HuH-7 (cell line): ENCODE data around the gene LMBR1.

ENCODE experiments used
- DNase-seq: peaks from one replicate; pipeline ENCODE4 v3.0.0; 2011; ENCODE audit warnings: low spot score

LMBR1 gene

DNA sequence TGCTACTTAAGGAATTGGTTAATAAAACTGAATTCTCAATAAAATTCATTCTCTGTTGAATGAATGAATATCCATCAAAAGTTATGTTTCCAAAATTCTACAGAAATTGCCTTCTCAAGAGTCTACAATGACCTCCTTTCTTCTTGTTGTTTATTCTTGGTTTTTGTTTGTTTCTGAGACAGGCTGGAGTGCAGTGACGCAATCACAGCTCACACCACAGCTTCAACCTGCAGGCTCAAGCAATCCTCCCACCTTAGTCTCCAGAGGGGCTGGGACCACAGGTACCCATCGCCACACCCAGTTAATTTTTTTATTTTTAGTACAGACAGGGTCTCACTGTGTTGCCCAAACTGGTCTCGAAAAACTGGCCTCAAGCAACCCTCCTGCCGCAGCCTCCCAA lies 97.6 kb downstream of the LMBR1 start:
- no peak for DNase-seq

DNA sequence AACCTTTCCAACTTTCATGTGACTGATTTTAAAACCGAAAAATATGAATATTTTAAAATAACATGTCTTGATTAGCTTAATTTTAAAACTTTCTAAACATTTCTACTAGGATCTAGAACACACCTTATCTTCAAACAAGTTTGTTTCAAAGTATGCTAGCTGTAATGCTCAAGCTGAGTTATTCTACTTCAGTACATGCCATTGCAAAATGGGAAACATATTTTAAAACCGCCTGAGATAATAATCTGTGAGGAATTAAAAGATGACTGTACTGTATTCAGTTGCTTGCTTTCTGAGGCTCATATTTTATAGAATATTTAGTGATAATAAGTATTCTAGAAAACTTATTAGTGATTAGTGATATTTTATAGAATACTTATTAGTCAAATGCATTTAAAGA lies 99.6 kb downstream of the LMBR1 start:
- no peak for DNase-seq

DNA sequence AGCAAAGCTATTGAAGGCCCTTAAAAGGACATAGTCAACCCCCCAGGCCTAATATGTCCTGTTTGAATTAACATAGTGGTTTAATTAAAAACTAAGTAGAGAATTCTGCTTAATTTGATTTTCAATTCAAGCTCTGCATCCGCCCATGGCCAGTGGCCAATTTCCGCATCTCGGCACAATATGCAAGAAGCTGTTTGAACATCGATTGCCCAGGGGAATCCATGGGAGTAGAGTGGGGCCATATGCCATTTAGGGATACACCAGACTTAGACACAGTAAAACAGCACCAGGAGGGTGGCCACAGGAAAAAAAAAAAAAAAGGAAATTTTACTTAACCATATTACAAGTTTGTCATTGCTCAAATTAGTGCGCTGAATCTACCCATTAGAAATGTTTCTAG lies 100.4 kb downstream of the LMBR1 start:
- no peak for DNase-seq

DNA sequence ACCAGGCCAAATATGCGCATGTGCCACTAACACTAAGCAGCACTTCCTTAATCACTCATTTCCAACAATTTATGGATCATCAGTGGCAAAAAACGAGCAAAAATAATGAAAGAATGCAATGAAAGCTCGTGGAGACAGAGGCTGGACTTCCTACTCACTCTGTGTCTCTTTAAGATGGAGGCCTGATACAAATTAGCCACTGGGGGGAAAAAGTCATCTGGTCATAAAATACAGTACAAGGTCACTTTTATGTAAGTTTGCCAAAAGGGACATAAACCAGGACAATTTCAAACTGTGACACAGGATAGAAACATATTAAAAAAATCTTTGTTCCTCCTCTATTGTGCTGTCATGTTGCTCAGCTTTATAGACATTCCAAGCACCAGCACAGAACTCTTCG lies 101.7 kb downstream of the LMBR1 start:
- DNase-seq = no peak

DNA sequence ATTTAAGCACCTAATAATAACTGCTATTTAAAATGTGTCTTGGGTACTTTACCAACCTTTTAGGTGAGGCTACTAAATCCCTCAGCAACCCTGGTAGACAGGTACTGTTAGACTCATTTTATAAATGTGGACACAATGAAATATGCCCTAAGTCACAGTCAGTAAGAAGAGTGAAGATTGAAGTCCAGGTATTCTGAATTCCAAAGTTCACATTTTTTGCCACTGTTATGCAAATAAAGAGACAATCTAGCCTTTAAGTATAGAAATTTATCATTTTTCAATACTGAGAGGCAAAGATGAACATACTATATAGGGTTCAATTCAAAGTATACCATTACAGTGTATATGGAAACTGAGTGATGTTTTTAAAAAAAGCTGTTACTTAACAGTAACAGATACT lies 102.7 kb downstream of the LMBR1 start:
- no peak for DNase-seq

DNA sequence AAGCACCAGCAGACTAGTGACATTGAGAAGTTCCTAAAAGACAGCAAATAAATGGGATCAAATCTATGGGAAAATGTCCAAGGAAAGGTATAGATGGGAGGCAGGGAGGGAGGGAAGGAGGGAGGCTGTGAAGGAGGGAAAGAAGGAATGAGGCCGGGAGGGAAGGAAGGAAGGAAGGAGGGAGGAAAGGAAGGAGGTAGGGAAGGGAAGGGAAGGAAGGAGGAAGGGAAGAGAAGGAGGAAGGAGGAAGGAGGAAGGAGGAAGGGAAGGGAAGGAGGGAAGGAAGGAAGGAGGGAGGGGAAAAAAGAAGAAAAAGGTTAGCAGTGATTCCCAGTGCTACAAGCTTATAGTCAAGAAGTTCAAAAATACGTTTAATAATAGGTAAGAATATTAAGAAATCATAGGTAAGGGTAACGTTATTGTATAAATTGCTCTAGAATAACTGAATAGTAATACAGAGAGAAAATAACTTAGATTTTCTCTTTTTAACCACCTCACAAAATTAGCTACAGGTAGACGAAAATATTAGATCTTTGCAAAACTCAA lies 106.9 kb downstream of the LMBR1 start:
- no peak for DNase-seq

DNA sequence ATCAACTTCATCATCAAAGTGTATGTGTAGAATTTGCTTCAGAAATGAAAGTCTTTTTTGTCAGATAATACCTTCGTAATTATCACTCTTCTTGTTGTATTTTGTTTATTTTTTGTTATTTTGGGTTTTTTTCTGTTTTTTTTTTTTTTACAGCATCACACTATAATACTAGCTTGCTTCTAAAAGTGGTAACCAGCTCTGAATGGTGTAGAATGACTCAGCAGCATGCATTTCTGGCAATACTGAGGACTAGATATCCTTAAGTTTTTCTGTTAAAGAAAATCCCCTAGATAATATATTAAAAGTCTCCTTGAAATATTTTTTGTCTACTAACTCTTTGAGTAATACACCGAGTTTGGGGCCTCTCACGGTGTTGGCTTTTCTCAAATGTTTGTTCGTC lies 109.1 kb downstream of the LMBR1 start:
- no peak for DNase-seq

DNA sequence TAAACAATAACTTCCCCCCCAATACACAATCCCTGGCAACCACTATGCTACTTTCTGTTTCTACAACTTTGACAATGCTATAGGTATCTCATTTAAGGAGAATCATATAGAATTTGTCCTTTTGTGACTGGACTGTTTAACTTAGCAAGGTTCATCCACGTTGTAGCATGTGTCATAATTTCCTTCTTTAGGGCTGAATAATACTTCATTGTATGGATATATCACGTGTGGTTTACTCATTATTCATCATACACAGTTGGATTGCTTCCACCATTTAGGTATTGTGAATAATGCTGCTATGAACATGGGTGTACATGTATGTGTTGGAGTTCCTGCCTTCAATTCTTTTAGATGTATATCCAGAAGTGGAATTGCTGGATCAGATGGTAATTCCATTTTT lies 111.0 kb downstream of the LMBR1 start:
- DNase-seq = no peak

DNA sequence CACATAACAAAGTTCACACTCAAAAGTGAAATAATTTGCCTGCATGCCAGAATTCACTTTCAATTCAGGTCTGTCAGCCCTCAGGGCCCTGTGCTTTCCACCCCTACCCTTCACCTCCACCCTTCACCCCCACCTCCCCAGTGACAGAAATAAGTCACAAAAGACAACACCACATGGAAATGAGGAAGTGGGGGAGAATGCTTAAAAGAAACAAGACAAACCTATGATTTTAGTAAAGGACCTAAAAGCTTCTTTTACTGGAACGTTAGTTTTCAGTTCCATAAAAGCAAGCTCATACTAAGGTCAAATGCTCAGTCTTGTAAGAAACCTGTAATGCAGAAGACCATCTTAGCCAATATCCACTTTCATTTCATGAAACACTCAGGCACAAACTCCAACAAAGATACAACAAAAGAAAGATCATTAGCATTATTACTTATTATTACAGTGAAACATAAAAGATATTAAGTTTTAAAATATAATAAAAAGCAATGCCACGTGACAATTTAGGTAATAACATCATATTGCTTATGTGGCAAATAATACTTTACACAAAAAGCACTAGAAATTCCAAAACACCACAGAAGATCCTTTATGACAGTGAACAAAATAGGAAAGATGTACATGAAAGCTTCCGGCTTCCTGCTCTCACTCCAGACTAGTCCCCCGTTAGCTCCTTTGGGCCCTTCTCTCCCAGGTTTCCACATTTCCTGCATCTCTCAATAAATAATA lies 112.1 kb downstream of the LMBR1 start:
- no peak for DNase-seq

DNA sequence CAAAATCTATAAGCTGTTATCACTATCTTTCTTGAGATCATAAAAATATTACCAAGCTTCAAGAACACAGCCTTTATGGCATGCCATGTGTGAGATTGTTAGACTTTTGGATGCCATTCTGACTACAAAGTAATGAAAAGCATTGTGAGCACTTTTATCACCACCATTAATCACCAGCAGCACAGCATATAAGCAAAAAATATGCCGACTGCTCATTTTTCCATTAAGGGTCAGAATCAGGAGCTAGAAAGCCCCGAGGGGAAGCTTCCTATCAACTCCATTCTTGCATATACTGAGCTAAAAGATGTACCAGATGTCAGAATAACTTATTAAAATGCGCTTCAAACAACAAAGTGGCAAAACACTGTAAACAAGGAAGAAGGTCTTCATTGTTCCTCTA lies 114.3 kb downstream of the LMBR1 start:
- DNase-seq = no peak

DNA sequence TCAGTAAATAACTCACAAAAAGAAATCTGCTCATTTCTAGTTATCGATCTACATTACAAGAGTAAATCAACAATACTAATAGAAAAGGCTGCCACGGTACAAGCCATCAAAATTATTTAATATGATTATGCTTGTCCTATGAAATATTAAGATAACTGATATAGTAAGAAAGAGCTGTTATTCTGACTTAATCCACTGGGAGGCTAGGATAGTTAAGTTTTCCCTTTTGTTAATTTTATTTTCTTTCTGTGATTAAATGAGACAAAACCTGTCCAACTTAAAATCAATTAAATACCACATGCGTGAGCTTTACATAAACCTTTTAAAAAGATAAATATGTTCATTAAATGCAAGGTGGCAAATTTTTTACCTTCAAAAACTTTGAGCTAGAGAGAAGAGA lies 114.8 kb downstream of the LMBR1 start:
- no peak for DNase-seq

DNA sequence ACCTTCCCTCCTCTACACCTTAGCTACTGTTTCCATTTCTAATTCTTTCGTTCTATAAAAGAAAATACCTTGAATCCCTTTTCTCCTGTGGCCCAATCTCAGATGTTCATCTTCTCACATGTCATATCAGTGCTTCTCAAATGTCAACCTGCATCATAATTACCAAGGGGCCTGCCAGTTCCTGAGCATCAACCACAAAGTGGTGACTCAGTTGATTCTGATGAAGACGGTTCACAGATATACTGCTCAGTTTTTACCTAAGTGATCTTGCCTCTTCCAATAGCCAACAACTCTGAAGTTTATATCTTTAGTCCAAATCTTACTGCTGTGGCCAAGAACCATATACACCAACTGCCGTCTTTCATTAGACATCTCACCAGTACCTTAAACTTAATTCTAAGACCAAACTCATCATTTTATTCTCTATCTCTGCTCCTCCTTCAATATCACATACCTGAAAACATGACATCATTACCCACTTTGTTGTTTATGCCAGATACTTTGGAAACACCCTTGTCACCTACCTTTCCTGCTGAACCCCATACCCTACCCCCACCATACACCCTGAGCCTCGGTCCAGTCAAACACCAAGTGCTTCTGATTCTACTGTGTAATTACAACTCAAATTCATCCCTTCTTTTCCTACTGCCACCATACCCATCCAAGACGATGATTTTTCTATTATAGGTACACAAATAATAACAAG lies 115.5 kb downstream of the LMBR1 start:
- DNase-seq = no peak

DNA sequence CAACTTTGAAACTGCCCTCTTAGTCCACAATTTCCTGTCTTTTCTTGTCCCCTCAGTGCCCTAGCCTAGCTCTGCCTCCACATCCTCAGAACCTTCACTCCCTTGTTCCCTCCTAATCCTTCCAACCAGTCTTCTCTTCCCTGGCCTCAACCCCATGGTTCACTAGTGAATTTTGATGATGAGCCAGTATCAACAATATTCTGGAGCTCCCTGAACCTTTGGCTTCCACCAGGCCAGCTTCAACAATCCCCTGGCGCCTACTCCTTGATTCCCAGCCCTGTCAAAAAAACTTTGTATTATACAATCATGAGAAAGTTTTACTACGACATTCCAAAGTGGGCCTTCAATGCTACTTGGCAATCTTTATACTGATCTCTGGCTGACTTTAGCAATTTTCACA lies 116.5 kb downstream of the LMBR1 start:
- DNase-seq = no peak

DNA sequence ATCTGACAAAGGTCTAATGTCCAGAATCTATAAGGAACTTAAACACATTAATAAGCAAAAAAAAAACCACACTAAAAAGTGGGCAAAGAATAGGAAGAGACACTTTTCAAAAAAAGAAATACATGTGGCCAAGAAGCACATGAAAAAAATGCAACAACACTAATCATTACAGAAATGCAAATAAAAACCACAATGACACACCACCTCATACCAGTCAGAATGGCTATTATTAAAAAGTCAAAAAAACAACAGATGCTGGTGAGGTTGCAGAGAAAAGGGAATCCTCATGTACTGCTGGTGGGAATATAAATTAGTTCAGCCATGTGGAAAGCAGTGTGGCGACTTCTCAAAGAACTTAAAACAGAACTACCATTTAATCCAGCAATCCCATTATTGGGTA lies 119.0 kb downstream of the LMBR1 start:
- no peak for DNase-seq

DNA sequence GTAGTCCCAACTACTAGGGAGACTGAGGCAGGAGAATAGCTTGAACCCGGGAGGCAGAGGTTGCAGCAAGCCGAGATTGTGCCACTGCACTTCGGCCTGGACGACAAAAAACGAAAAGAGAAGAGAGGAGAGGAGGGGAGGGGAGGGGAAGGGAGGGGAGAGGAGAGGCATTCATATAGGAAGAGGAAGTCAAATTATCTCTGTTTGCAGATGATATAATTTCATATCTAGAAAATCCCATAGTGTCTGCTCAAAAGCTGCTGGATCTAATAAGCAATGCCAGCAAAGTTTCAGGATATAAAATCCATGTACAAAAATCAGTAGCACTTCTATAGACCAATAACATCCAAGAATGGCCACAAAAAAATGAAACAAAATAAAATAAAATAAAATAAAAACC lies 120.3 kb downstream of the LMBR1 start:
- DNase-seq = no peak

DNA sequence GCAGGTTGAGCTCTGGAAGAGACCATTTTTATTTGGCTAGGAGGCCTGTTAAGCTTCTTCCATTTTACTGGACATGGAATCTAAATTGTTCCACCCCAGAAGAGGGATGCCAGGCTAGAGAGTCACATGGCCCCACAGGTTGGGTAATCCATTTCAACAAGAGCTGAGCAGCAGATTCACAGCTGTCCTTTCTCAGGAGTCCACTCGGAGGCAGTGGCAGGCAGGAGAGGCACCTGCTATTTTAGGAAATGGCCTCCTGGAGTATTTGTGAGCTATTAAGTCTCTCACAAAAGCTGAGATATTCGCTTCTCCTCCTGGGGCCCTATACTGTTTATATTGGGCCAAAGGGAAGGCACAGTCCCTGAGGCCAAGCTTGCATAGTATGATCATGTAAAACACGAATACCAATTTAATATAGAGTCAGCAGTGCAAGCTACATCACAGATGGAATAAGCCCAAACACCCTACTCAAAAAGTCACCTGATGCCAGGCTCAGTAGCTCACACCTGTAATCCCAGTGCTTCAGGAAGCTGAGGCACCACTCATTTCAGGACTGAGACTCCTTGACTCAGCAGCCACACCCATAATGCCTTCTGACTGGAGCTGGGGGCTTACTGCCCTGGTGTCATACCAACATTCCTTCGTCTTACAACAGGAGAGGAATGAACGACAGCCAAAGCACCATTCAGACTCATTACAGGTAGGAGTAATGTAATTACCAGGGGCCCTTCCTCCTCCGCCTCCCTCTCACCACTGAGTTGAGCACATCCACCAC lies 124.1 kb downstream of the LMBR1 start:
- no peak for DNase-seq

DNA sequence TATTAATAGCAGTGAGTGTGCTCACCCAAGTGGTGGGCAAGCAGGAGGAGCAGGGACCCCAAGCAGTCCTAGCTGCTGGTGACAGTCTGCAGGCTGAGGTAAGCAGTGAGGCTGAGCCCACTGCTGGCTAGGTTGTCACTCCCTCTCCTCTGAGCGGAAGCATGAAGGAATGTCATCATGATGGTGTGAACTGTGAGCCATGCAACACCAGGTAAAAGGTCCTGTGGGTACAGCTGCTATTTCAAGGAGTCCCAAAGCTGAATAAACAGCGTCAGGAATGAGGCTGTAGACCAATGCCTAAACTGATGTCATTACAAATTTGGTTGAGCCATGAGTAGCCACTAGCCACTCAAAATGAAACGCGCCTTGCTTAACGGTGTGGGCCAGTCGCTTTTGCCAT lies 126.3 kb downstream of the LMBR1 start:
- DNase-seq = no peak

DNA sequence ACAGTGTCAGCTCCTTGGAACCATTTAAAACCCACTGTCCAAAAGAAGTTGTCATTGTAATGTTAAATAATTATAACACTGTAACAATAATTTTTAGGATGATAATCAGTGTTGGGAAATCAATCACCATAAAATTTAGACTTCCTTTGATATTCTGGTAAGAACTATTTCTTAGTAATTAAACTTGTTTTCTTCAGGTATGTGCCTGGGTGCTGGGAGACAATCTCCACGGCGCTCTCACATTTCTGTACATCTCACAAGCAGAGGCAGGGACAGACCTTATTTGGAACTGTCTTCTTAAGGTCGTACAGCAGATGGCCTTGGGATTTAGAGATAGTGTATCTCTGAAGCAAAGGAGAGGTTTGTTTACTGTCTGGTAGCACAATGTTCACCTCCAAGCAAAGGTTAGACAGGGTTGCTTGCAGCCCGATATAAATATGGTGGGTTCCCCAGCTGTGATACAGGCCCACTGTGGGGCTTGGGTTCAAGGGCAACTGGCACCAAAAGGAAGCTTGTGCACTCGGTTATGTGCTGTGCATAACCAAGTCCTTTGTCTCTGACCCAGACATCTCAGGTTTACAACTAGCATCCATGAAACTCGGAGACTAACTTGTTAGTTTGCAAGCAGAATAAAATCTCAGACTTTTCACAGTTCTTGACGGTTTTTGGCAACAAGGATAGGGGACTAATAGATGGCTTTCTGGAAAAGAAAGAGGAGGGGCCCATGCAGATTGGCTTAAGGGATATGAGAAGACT lies 126.9 kb downstream of the LMBR1 start:
- no peak for DNase-seq

DNA sequence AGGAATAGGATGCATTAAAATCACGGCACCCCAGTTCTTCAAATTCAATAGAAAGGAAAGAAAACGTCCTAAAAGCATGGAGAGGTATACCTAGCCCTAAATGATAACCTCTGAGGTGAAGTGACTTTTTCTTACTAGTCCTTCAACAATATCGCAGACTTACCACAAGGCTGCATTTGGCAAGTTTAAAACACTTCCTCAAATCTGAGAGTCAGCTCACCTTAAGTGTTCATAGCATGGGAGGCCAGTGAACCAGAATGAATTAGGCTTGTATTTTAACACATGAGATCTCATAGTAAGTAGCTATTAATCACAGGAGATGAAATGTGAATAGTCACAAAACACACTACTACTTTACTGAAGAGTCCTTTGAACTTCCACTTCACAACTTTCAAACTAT lies 128.2 kb downstream of the LMBR1 start:
- no peak for DNase-seq

DNA sequence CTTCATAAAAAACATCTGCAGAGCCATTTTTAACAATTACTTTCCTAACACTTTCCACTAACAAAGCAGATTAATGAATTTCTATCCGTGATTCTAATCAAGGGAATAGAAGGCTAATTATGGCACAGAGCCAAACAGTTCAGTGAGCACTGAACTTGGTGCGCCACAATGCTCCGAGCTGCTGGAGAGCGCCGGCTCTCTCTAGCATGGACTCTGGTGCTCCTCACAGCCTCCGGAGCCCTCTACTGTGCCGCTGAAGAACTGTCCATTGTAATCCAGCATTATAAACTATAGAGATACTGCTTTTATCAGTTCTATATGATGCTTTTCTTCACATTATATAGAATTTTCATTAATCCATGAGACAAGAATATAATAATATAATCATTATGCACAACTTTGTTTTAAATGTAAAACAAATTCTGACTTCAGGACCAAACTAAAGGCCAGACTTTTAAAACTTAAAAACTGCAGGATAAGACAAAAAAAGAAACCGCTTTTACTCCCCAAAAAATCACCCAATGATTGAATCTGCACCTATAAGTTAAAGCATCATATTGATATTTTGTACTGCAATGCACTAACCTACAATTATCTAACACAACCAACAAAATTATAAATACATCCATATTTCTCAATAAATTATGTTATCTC lies 128.8 kb downstream of the LMBR1 start:
- peak; percentile 66 for DNase-seq

DNA sequence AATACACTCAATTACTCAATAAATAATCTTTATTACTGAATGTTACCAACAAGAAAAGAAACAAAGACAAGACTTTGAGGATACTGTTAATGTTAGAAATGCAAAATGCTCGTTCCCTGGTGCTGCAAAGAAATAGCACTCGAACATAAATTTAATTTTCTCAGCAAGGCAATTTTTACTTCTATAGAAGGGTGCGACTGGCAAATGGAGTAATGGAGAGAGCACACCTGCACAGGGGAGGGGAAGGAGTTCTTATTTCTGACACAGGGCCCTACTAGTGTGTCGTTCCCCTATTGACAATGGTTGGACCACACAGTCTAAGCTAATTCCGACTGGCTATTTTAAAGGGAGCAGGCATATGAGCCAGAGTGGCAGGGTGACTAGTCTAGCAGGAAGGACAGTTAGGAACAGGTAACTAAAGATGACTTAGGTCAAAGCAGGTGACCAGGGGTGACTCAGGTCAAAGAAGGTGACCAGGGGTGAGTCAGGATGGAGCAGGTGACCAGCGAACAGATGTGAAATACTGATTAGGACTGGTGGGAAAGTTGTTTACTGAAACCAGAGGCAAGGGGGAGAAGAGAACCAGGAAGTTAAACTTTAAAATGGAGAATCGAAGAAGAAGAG lies 133.3 kb downstream of the LMBR1 start:
- DNase-seq = no peak
